ENCODE data around the gene BOC.

DNA sequence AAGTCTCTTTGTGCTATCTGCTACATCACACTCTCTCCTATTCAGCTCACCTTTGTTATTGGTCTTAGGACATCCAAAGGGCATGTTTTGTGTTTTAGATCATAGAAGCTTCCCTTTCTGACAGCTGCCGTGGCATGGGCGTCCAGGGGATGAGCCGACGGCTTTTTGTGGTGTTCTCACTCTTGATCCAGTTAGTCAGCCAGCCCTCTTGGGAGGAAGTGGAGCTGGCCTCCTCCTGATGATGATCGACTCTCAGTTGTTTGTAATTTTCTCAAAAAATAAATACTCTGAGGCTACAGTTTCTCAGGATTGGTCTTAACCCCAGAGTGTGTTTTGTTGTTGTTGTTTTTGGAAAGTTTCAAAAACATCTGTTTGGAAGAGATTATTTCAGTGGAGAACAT lies 34.4 kb downstream of the BOC start:
- TF ChIP-seq POLR2AphosphoS5 (IDR thresholded peaks at IDR 0.05), result peak in 2 of 3 donors; percentile 12 to 50
- TF ChIP-seq, protein P1, sequence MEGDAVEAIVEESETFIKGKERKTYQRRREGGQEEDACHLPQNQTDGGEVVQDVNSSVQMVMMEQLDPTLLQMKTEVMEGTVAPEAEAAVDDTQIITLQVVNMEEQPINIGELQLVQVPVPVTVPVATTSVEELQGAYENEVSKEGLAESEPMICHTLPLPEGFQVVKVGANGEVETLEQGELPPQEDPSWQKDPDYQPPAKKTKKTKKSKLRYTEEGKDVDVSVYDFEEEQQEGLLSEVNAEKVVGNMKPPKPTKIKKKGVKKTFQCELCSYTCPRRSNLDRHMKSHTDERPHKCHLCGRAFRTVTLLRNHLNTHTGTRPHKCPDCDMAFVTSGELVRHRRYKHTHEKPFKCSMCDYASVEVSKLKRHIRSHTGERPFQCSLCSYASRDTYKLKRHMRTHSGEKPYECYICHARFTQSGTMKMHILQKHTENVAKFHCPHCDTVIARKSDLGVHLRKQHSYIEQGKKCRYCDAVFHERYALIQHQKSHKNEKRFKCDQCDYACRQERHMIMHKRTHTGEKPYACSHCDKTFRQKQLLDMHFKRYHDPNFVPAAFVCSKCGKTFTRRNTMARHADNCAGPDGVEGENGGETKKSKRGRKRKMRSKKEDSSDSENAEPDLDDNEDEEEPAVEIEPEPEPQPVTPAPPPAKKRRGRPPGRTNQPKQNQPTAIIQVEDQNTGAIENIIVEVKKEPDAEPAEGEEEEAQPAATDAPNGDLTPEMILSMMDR (IDR thresholded peaks at IDR 0.05), result no peak

Data from breast epithelium (tissue), 3 donors.